C4-2B (cell line): ENCODE results near the gene ZEB2.

ENCODE experiments used
- ZFX ChIP-seq: fragments of 450-650 bp; IDR thresholded peaks from 2 replicates; pipeline ENCODE4 v1.6.1; 2017
- TF ChIP-seq, protein P1 (sequence below): fragments of 450-650 bp; conservative IDR thresholded peaks from 2 replicates; pipeline ENCODE4 v1.5.1; 2017; ENCODE audit warnings: mild to moderate bottlenecking

GRCh38 chr2:144559242-144559641 is 39.3 kb upstream of the ZEB2 start:
- TF ChIP-seq, protein P1, sequence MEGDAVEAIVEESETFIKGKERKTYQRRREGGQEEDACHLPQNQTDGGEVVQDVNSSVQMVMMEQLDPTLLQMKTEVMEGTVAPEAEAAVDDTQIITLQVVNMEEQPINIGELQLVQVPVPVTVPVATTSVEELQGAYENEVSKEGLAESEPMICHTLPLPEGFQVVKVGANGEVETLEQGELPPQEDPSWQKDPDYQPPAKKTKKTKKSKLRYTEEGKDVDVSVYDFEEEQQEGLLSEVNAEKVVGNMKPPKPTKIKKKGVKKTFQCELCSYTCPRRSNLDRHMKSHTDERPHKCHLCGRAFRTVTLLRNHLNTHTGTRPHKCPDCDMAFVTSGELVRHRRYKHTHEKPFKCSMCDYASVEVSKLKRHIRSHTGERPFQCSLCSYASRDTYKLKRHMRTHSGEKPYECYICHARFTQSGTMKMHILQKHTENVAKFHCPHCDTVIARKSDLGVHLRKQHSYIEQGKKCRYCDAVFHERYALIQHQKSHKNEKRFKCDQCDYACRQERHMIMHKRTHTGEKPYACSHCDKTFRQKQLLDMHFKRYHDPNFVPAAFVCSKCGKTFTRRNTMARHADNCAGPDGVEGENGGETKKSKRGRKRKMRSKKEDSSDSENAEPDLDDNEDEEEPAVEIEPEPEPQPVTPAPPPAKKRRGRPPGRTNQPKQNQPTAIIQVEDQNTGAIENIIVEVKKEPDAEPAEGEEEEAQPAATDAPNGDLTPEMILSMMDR: no peak
- no peak for TF ChIP-seq ZFX
